GM19372 (cell line): ENCODE data around the gene HCN2.

Experiments used
- ATAC-seq: cut with Tn5 transposase; IDR thresholded peaks from one replicate; pipeline ENCODE4 v1.9.1; 2021; ENCODE audit warnings: mild to moderate bottlenecking, low read depth, moderate library complexity; ENCODE audit not compliant: unreplicated experiment

Gene HCN2

DNA sequence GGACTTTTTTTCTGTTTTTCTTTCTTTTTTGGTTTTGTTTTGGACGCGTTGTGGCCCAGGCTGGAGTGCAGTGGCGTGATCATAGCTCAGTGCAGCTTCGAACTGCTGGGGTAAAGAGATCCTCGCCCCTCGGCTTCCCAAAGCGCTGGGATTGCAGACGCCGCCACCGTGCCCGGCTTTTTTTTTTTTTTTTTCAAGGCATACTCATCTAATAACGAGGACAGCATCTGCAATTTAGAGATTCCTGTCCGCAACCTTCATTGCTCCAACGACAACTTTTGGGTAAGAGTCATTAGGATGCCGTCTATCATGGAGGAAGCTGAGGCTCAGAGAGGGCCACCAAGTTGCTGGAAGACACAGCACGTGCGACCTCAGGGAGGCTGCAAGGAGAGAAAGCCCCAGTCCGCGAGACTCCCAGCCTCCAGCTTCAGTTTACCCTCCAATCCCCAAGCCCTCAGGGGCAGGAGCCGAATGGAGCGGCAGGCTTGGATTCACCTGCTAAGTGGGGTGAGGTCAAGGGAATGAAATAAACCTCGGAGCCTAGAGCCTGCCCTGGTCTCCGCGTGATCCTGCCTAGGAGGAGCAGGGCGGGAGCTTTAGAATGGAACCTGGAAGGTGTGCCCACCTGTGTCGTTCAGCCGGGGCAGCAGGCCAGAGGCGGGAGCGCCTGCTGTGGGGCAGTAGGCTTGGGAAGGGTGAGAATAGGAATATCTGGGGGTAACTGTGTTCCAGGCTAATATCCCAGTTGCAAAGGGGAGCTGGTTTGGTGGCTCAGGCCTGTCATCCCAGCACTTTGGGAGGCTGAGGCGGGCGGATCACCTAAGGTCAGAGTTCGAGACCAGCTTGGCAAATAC is 44.3 kb downstream of the HCN2 start:
- ATAC-seq, result no peak

- ATAC-seq, result no peak
These were observed 45.4 kb downstream of the HCN2 start for GRCh38 chr19:634975-635652.

DNA sequence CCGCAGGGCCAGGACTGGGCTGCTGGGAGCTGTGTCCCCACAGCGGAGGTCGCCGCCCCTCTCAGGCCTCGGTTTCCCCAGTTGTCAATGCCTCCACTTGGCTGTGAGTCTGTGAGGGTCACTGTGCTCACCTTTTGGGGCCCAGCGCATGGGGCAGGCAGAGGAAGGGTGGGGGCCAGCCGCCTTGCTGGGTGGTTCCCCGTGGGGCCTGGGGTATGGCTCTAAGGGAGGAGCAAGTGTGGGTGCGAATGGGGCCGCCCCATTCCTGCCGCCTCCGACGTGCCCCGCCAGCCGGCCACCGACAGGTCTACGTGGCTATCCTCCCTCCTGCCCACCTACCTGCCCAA is 49.2 kb downstream of the HCN2 start:
- no peak for ATAC-seq

- ATAC-seq, result no peak
These were observed 49.8 kb downstream of the HCN2 start, which contains the start of gene FGF22 for GRCh38 chr19:639253-640160. Gene FGF22, plus strand, starts transcription at chr19:639879. Its CDS starts 47 bp downstream, at chr19:639926.

- no peak for ATAC-seq
These were observed 50.5 kb downstream of the HCN2 start for GRCh38 chr19:640161-640558.

DNA sequence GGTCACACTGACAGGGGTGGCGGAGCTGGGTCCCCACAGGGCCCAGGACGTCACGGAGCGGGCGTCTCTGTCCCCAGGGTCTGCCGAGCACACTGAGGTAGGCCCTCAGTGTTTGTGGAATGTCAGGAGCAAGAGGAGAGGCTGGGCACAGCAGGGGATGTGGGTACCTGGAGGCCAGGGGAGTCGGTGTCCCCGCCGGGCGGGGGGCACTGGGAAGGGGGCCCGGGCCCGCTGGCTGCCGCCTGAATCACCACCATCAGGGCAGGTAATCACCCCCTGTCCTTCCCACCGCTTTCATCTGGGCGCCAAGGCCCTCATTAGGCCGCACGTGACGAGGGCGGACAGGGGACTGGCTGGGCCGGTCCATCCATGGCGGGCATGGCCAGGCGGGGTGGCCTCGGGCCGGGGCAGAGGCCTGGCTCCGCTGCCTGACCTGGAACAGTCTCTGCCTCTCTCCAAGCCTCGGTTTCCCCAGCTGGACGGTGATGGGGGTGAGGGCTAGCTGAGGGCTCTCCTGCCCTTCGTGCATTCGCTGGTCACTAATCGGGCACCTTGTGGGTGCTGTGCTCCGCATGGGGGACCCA is 51.0 kb downstream of the HCN2 start:
- no peak for ATAC-seq

DNA sequence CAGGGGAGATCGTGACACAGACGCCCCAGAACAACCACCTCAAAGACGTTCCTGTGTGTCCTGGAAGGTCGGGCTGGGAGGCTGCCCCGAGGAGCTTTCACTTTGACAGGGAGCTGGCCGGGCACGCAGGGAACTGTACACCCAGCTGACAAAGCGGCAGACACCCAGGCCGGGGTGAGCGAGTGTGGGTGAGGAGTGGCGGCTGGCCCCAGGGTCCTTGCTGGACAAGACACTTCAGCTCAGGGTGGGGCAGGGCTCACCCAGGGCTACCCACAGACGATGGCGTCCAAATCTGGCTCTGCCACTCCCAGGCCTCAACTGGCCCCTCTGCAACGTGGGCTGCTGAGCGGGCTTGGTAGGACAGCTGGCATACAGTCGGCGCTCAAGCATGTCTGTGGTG is 52.0 kb downstream of the HCN2 start:
- no peak for ATAC-seq

- ATAC-seq, result no peak
These were observed 53.4 kb downstream of the HCN2 start for GRCh38 chr19:642767-643727.

DNA sequence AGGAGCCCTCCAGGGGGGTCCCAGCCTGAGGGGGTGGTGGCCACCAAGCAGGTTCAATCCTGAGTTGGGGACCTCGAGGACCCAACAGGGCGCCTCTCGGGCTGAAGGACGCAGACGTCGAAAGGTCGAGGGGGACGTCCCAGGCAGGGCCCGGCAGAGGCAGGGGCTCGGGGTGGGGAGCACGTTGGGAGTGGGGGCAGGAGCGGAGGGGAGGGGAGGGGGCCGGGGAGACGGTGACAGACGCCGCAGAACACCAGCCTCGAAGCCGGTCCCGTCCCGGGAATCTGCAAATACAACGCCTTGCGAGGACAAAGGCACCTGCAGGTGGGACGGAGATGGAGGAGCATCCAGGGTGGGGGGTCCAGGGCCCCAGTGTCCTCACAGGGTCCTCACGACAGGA is 54.1 kb downstream of the HCN2 start:
- no peak for ATAC-seq

DNA sequence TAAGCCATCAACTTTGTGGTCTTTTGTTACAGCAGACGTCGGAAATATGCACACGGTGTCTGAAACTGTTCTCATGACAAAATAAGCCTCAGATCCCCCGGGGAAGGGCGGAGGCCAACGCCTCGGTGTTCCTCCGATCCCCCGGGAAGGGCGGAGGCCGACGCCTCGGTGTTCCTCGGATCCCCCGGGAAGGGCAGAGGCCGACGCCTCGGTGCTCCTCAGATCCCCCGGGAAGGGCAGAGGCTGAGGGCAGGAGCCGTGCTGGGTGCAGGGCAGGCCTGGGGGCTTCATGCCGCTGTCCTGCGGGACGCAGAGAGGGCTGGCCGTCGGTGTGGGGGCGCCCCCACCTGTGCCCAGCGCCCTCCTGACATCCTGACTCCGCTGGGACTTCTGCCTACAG is 54.7 kb downstream of the HCN2 start:
- no peak for ATAC-seq

DNA sequence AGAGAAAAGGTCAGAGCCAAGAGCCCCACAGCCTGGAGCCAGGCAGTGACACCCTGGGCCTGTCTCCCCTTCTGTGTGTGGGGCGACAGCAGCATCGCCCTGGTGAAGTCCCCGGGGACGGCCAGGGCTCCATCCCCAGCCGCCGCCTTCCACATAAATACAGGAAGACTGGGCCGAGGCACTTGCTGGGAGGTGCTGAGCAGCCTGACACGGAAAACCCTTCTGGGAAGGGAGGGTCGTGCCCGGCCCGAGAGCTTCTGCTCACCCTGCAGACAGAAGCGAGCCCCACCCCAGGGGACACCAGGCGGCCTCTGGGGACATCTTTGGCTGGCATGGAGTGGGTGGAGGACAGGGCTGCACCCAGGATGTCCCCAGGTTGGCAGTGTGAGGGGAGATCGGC is 55.1 kb downstream of the HCN2 start:
- no peak for ATAC-seq

- no peak for ATAC-seq
These were observed 56.5 kb downstream of the HCN2 start for GRCh38 chr19:645912-646778.

DNA sequence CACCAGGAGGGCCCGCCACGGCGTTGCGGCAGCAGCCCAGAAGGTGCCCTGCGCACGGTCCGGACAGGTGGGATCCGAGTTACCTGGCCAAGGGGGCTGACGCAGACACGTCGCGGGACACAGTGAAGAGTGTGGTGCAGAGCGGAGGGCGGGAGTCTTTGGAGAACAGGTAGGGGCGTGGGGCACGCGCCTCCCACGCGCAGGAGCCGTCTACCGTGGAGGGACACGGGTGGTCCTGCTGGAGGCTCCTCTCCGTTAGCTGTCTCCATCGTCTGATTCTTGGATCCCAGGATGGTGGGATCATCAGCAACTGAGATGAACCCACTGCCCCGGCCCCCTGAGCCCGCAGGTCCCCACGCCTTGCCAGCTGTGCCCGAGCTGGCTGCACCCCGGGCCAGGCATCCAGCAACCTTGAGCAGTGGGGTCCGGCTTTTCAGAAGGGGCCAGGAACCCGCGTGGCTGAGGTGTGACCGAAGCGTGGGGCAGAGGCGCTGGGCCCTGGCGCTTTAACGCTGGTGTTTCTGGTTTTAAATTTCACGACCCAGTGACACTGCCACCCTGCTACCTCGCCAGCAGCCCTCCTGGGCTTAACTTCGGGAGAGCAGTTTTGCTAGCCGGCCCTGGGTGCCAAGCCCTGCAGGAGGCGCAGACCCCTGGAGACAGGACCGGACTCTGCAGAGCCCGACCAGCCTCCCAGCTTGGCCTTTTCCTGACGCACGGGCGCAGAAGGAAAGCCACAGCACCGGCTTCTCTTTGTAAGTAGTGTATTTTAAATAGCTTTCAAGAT is 57.3 kb downstream of the HCN2 start:
- ATAC-seq, result no peak

DNA sequence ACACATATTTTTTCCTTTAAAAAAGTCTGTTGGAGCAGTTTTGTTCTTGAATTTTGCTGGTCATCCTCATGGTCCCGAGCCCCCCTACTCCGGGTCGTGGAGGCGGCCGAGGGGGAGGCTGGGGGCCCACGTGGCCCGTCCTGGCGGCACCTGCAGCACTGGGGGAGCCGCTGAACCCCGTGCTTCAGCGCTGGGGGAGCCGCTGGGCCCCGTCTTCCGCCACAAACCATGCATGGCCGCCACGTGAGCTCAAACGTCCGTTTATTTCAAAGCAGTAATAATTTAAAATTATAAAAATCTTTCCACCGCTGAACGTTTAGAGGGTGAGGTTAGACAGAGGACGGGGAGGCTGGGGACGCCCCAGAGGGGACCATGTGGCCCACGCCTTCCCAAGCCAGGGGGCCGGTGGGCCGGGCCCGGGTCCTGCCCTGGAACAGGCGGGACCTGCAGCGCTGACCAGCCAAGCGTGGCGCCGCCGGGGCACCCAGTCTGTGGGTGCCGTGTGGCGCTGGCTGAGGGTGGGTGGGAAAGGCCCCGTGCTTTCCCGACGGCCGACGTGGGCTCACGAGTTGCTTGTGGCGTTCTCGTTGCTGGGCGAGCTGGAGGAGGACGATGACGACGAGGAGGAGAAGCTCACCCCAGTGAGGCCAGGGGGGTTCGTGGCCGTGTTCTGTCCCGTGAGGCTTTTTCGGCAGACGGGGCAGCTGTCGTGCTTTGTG is 58.0 kb downstream of the HCN2 start:
- ATAC-seq, result no peak

GRCh38 chr19:648305-648704 is 58.6 kb downstream of the HCN2 start:
- ATAC-seq, result no peak

DNA sequence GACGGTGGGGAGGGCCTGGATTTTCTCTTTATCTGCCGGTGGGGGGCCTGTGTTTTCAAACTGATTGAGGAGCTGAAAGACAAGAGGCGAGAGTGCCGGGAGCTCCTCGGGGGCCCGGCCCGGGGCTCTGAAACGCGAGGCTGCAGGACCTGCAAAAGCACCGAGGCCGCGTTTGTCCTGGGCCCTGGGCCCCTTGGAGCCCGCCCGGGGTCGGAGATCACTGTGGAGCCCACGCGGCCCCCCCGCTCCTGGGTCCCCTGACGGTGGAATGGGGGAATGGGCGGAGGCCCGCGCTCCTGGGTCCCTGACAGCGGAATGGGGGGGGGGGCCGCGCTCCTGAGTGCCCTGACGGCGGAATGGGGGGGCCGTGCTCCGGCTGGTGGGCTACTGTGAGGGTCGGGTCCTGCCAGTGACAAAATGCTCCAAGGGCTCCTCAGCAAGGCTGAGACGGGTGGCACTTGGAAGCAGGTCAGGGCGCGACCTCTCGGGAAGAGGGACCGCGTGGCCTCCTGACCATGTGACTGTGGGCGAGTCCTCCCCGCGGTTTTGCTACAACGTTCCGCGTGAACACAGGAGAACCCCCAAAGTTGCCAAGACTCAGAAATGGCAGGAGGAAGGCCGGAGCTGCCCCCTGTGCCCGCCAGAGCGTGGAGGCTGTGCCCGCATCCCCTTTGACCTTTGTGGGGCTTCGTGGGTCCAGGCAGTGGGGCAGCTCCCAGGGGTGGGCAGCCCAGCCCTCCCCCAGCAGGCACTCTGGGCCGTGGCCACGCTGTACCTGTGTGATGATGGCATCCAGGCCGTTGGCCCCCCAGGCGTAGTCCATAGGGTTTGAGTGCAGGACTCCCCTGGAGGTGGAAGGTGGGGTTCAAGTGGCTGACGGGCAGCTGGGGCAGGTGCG is 59.5 kb downstream of the HCN2 start:
- no peak for ATAC-seq
